Inferior parietal cortex (tissue), 1 donor: ENCODE measurements around the gene SDC3.

Experiments
- DNase-seq: peaks from one replicate; pipeline ENCODE4 v3.0.0-alpha.2; 2016; ENCODE audit errors: extremely low spot score

SDC3 gene

GRCh38 chr1:30904962-30905335, 3.6 kb downstream of the SDC3 start:
- DNase-seq, result no peak

GRCh38 chr1:30904191-30904961, 4.2 kb downstream of the SDC3 start:
- no peak for DNase-seq

- no peak for DNase-seq
Observed at GRCh38 chr1:30903343-30904034, 5.1 kb downstream of the SDC3 start.

- no peak for DNase-seq
Observed at GRCh38 chr1:30902593-30903290, 5.8 kb downstream of the SDC3 start.

- DNase-seq, result no peak
Observed at GRCh38 chr1:30901798-30902581, 6.6 kb downstream of the SDC3 start.

GRCh38 chr1:30900931-30901560, 7.5 kb downstream of the SDC3 start:
- DNase-seq, result no peak

GRCh38 chr1:30900486-30900885, 8.1 kb downstream of the SDC3 start:
- no peak for DNase-seq

- DNase-seq, result no peak
Observed at GRCh38 chr1:30899577-30900389, 8.8 kb downstream of the SDC3 start.

- no peak for DNase-seq
Observed at GRCh38 chr1:30898031-30898815, 10.3 kb downstream of the SDC3 start.

- no peak for DNase-seq
Observed at GRCh38 chr1:30896905-30897304, 11.7 kb downstream of the SDC3 start.

- no peak for DNase-seq
Observed at GRCh38 chr1:30895944-30896660, 12.5 kb downstream of the SDC3 start.

- no peak for DNase-seq
Observed at GRCh38 chr1:30895382-30895943, 13.1 kb downstream of the SDC3 start.

GRCh38 chr1:30894508-30894973, 14.0 kb downstream of the SDC3 start:
- no peak for DNase-seq

GRCh38 chr1:30893776-30894507, 14.6 kb downstream of the SDC3 start:
- DNase-seq, result no peak

- no peak for DNase-seq
Observed at GRCh38 chr1:30892671-30893073, 15.9 kb downstream of the SDC3 start.

- no peak for DNase-seq
Observed at GRCh38 chr1:30891227-30891552, 17.4 kb downstream of the SDC3 start.

- no peak for DNase-seq
Observed at GRCh38 chr1:30890502-30891226, 17.9 kb downstream of the SDC3 start.
